Thymus (tissue), 11 donors: ENCODE data around the gene ADAMTS18. TPM values are rescaled to one million over a fixed set of nuclear protein-coding genes. Genes with fewer than 3 reads are reported as not detected.

Experiments
- DNase-seq, 9 donors: peaks; one replicate each; pipeline ENCODE4 v3.0.0-alpha.2; 2013; ENCODE audit warnings: low spot score in 9 of 9, low read depth in 6 of 9, missing footprints in 1 of 9
- H3K27ac ChIP-seq, 2 donors: one replicate each; pipeline ENCODE4 v1.5.1; 2013; ENCODE audit warnings: control low read depth in 1 of 2, low read depth in 1 of 2, low read length in 1 of 2, mild to moderate bottlenecking in 1 of 2, moderate library complexity in 1 of 2
- H3K27me3 ChIP-seq, 2 donors: one replicate each; pipeline ENCODE4 v1.5.1; 2013; ENCODE audit warnings: low read length in 1 of 2; ENCODE audit not compliant: control insufficient read depth in 2 of 2, insufficient read depth in 1 of 2
- H3K36me3 ChIP-seq, 2 donors: one replicate each; pipeline ENCODE4 v1.5.1; 2013; ENCODE audit warnings: low read length in 1 of 2, mild to moderate bottlenecking in 1 of 2, moderate library complexity in 1 of 2; ENCODE audit not compliant: control insufficient read depth in 2 of 2, insufficient read depth in 2 of 2
- H3K4me1 ChIP-seq, 2 donors: one replicate each; pipeline ENCODE4 v1.5.1; 2013; ENCODE audit warnings: low read length in 2 of 2; ENCODE audit not compliant: control insufficient read depth in 2 of 2, insufficient read depth in 2 of 2
- H3K4me3 ChIP-seq, 2 donors: one replicate each; pipeline ENCODE4 v1.5.1; 2013; ENCODE audit warnings: low read length in 2 of 2, control low read depth in 1 of 2, mild to moderate bottlenecking in 1 of 2
- H3K9me3 ChIP-seq, 2 donors: one replicate each; pipeline ENCODE4 v1.5.1; 2013; ENCODE audit warnings: low read length in 1 of 2, mild to moderate bottlenecking in 1 of 2; ENCODE audit not compliant: control insufficient read depth in 2 of 2, insufficient read depth in 1 of 2
- WGBS: extraction: QIAGEN DNeasy Blood & Tissue Kit; methylation state at CpG from one replicate; pipeline ENCODE4 v1.1.7; 2013; 5-methylcytosine and 5-hydroxymethylcytosine counted together
- polyA plus RNA-seq: library from polyadenylated mRNA; stranded (reverse); fragments of 200-250 nt; gene quantifications from one replicate; pipeline ENCODE4 v1.2.3, GENCODE V29; 2013
- total RNA-seq: library from RNA; stranded (reverse); fragments of 120-200 nt; gene quantifications from one replicate; pipeline ENCODE4 v1.2.4, GENCODE V29; 2013
- donor health status: healthy.

ADAMTS18 gene
- total and polyA plus RNA-seq, 2 donors = 1.1 to 1.4 TPM

GRCh38 chr16:77386831-77387814 lies 47.7 kb downstream of the ADAMTS18 start:
- Histone ChIP-seq H3K9me3 (no peaks in the 10 kb centered on the region), H3K4me3 (no peak overlapping the region), H3K4me1 (no peaks in the 10 kb centered on the region), H3K27me3 (no peaks in the 10 kb centered on the region), H3K36me3 (no peaks in the 10 kb centered on the region), H3K27ac (no peak overlapping the region)
- DNase-seq = no peak
- WGBS = 89% methylated on average over 9 of the region's 9 CpGs

- H3K4me3 ChIP-seq = no peak overlapping the region
- H3K9me3 ChIP-seq = no peaks in the 10 kb centered on the region
- WGBS = 88% methylated on average over 3 of the region's 3 CpGs
- H3K27me3 ChIP-seq = no peaks in the 10 kb centered on the region
- H3K27ac ChIP-seq = no peak overlapping the region
- no peak for DNase-seq
- no peaks in the 10 kb centered on the region for H3K36me3 ChIP-seq
- no peaks in the 10 kb centered on the region for H3K4me1 ChIP-seq
Measured at GRCh38 chr16:77385481-77385880, 49.4 kb downstream of the ADAMTS18 start.

- no peaks in the 10 kb centered on the region for H3K36me3 ChIP-seq
- no peak for DNase-seq
- no peaks in the 10 kb centered on the region for H3K9me3 ChIP-seq
- H3K27ac ChIP-seq = no peak overlapping the region
- H3K4me1 ChIP-seq = no peaks in the 10 kb centered on the region
- no peak overlapping the region for H3K4me3 ChIP-seq
- H3K27me3 ChIP-seq = no peaks in the 10 kb centered on the region
- 93% methylated on average over 8 of the region's 8 CpGs for WGBS
Measured at GRCh38 chr16:77383606-77384187, 51.1 kb downstream of the ADAMTS18 start.

- Histone ChIP-seq H3K4me3 (no peak overlapping the region), H3K36me3 (no peaks in the 10 kb centered on the region), H3K9me3 (no peaks in the 10 kb centered on the region), H3K27ac (no peak overlapping the region), H3K27me3 (no peaks in the 10 kb centered on the region), H3K4me1 (no peaks in the 10 kb centered on the region)
- DNase-seq = peak in 1 of 9 donors; percentile 5
- WGBS = 78% methylated on average over 4 of the region's 4 CpGs
Measured at GRCh38 chr16:77376358-77376757, 58.5 kb downstream of the ADAMTS18 start.

GRCh38 chr16:77375396-77375795 lies 59.4 kb downstream of the ADAMTS18 start:
- Histone ChIP-seq H3K9me3 (no peaks in the 10 kb centered on the region), H3K27ac (no peak overlapping the region), H3K27me3 (no peaks in the 10 kb centered on the region), H3K4me1 (no peaks in the 10 kb centered on the region), H3K4me3 (no peak overlapping the region), H3K36me3 (no peaks in the 10 kb centered on the region)
- whole genome bisulfite sequencing = 96% methylated on average over 7 of the region's 7 CpGs
- no peak for DNase-seq

GRCh38 chr16:77374384-77374783 lies 60.5 kb downstream of the ADAMTS18 start:
- Histone ChIP-seq H3K27ac (no peak overlapping the region), H3K27me3 (no peaks in the 10 kb centered on the region), H3K4me1 (no peaks in the 10 kb centered on the region), H3K4me3 (no peak overlapping the region), H3K36me3 (no peaks in the 10 kb centered on the region), H3K9me3 (no peaks in the 10 kb centered on the region)
- WGBS = 28% methylated on average over 1 of the region's 1 CpG
- no peak for DNase-seq

- H3K27me3 ChIP-seq = no peaks in the 10 kb centered on the region
- WGBS = 87% methylated on average over 3 of the region's 3 CpGs
Measured at GRCh38 chr16:77373726-77374125, 61.1 kb downstream of the ADAMTS18 start.

GRCh38 chr16:77364770-77365169 lies 70.1 kb downstream of the ADAMTS18 start:
- WGBS = 87% methylated on average over 6 of the region's 6 CpGs
- H3K36me3 ChIP-seq = no peaks in the 10 kb centered on the region
- no peaks in the 10 kb centered on the region for H3K9me3 ChIP-seq
- no peaks in the 10 kb centered on the region for H3K27me3 ChIP-seq
- DNase-seq = no peak
- H3K27ac ChIP-seq = no peak overlapping the region
- H3K4me3 ChIP-seq = no peak overlapping the region
- H3K4me1 ChIP-seq = no peaks in the 10 kb centered on the region

More at GRCh38 chr16:77373726-77374125, 61.1 kb downstream of the ADAMTS18 start:
- Histone ChIP-seq H3K27ac (no peak overlapping the region), H3K9me3 (no peaks in the 10 kb centered on the region), H3K4me1 (no peaks in the 10 kb centered on the region), H3K36me3 (no peaks in the 10 kb centered on the region), H3K4me3 (no peak overlapping the region)
- no peak for DNase-seq

- H3K4me1 ChIP-seq = no peaks in the 10 kb centered on the region
- no peak overlapping the region for H3K4me3 ChIP-seq
- H3K27me3 ChIP-seq = no peaks in the 10 kb centered on the region
- no peak overlapping the region for H3K27ac ChIP-seq
- no peaks in the 10 kb centered on the region for H3K36me3 ChIP-seq
- DNase-seq = no peak
- H3K9me3 ChIP-seq = no peaks in the 10 kb centered on the region
- 74% methylated on average over 4 of the region's 4 CpGs for WGBS
Measured at GRCh38 chr16:77359065-77359502, 75.8 kb downstream of the ADAMTS18 start.
